ENCODE measurements around the gene PLXNA2.

PLXNA2 gene

GRCh38 chr1:208203848-208204609 lies 40.2 kb downstream of the PLXNA2 start:
- DNase-seq, result no peak

GRCh38 chr1:208203127-208203847 lies 40.9 kb downstream of the PLXNA2 start:
- no peak for DNase-seq

- no peak for DNase-seq
Measured at GRCh38 chr1:208202333-208202995, 41.7 kb downstream of the PLXNA2 start.

- no peak for DNase-seq
Measured at GRCh38 chr1:208201229-208201628, 43.0 kb downstream of the PLXNA2 start.

- DNase-seq, result no peak
Measured at GRCh38 chr1:208200116-208200515, 44.1 kb downstream of the PLXNA2 start.

GRCh38 chr1:208198236-208198635 lies 45.9 kb downstream of the PLXNA2 start:
- DNase-seq, result no peak

- DNase-seq, result no peak
Measured at GRCh38 chr1:208194944-208195343, 49.2 kb downstream of the PLXNA2 start.

- no peak for DNase-seq
Measured at GRCh38 chr1:208192995-208193394, 51.2 kb downstream of the PLXNA2 start.

- no peak for DNase-seq
Measured at GRCh38 chr1:208190784-208191183, 53.4 kb downstream of the PLXNA2 start.

- DNase-seq, result no peak
Measured at GRCh38 chr1:208189716-208190115, 54.5 kb downstream of the PLXNA2 start.

GRCh38 chr1:208189183-208189582 lies 55.0 kb downstream of the PLXNA2 start:
- no peak for DNase-seq

- no peak for DNase-seq
Measured at GRCh38 chr1:208188607-208189006, 55.6 kb downstream of the PLXNA2 start.

GRCh38 chr1:208187499-208188041 lies 56.6 kb downstream of the PLXNA2 start:
- no peak for DNase-seq

- DNase-seq, result no peak
Measured at GRCh38 chr1:208185801-208186231, 58.4 kb downstream of the PLXNA2 start.

- no peak for DNase-seq
Measured at GRCh38 chr1:208184966-208185654, 59.1 kb downstream of the PLXNA2 start.

- DNase-seq, result no peak
Measured at GRCh38 chr1:208183977-208184911, 59.9 kb downstream of the PLXNA2 start.

- no peak for DNase-seq
Measured at GRCh38 chr1:208182880-208183645, 61.1 kb downstream of the PLXNA2 start.

- DNase-seq, result no peak
Measured at GRCh38 chr1:208181364-208181763, 62.8 kb downstream of the PLXNA2 start.

- no peak for DNase-seq
Measured at GRCh38 chr1:208180421-208180820, 63.8 kb downstream of the PLXNA2 start.

GRCh38 chr1:208179961-208180409 lies 64.2 kb downstream of the PLXNA2 start:
- no peak for DNase-seq
